ENCODE data around the gene MRE11.

MRE11 gene

GRCh38 chr11:94469416-94469815, 24.2 kb downstream of the MRE11 start:
- Histone ChIP-seq H2AFZ (ENCODE audit: low read length) (no peak overlapping the region), H3K9ac (ENCODE audit: low read depth, low read length, poor library complexity) (no peak overlapping the region), H2BK120ac (ENCODE audit: low read depth, low read length) (no peak overlapping the region), H2BK12ac (ENCODE audit: low read length) (no peak overlapping the region), H3K4ac (ENCODE audit: low read length) (no peak overlapping the region), H3K27me3 (ENCODE audit: control insufficient read depth in 3 of 3, insufficient read depth in 3 of 3, low read depth in 1 of 3, low read length in 3 of 3) (no peaks in the 10 kb centered on the region), H3K18ac (ENCODE audit: low read length) (no peak overlapping the region), H3K79me1 (ENCODE audit: low read depth, low read length) (no peaks in the 10 kb centered on the region), H4K8ac (ENCODE audit: low read depth, low read length) (no peak overlapping the region), H3K36me3 (replicated peaks in 1 of 2; ENCODE audit: control insufficient read depth in 2 of 2, insufficient read depth in 2 of 2, low read length in 2 of 2) (peaks cover 3 to 94% of the 10 kb centered on the region in 2 donors), H3K9me3 (replicated peaks in 1 of 2; ENCODE audit: control insufficient read depth in 2 of 2, insufficient read depth in 1 of 2, low read depth in 1 of 2, low read length in 2 of 2) (no peaks in the 10 kb centered on the region), H3K23ac (ENCODE audit: low read depth, low read length, poor library complexity) (no peak overlapping the region), H2BK5ac (ENCODE audit: low read length) (no peak overlapping the region), H3K4me1 (ENCODE audit: control insufficient read depth in 2 of 2, insufficient read depth in 1 of 2, low read depth in 1 of 2, low read length in 2 of 2) (no peaks in the 10 kb centered on the region), H3K4me3 (ENCODE audit: low read length in 2 of 2) (no peak overlapping the region), H2AK5ac (ENCODE audit: low read depth, low read length) (no peak overlapping the region), H3K14ac (ENCODE audit: low read length) (no peak overlapping the region), H4K91ac (ENCODE audit: low read depth, low read length, poor library complexity) (no peak overlapping the region), H3K27ac (replicated peaks; ENCODE audit: low read length) (no peak overlapping the region), H3K4me2 (ENCODE audit: insufficient read depth, low read length, poor library complexity, severe bottlenecking) (no peak overlapping the region), H2BK15ac (ENCODE audit: low read length) (no peak overlapping the region)
- DNase-seq (ENCODE audit: low spot score): no peak
- WGBS, 2 donors (ENCODE audit: extremely low coverage in 2 of 2, insufficient read length in 2 of 2, insufficient replicate concordance in 1 of 2): no CpG with 5 or more reads among the region's 2 CpGs

- no peaks in the 10 kb centered on the region for H3K9me3 ChIP-seq (replicated peaks in 1 of 2; ENCODE audit: control insufficient read depth in 2 of 2, insufficient read depth in 1 of 2, low read depth in 1 of 2, low read length in 2 of 2)
- H3K23ac ChIP-seq (ENCODE audit: low read depth, low read length, poor library complexity): no peak overlapping the region
- H3K9ac ChIP-seq (ENCODE audit: low read depth, low read length, poor library complexity): no peak overlapping the region
- H3K27ac ChIP-seq (replicated peaks; ENCODE audit: low read length): no peak overlapping the region
- no peak overlapping the region for H2BK12ac ChIP-seq (ENCODE audit: low read length)
- H3K36me3 ChIP-seq (replicated peaks in 1 of 2; ENCODE audit: control insufficient read depth in 2 of 2, insufficient read depth in 2 of 2, low read length in 2 of 2): peaks cover 3 to 77% of the 10 kb centered on the region in 2 donors
- H2BK15ac ChIP-seq (ENCODE audit: low read length): no peak overlapping the region
- H2BK5ac ChIP-seq (ENCODE audit: low read length): no peak overlapping the region
- no peak overlapping the region for H2AK5ac ChIP-seq (ENCODE audit: low read depth, low read length)
- H4K91ac ChIP-seq (ENCODE audit: low read depth, low read length, poor library complexity): no peak overlapping the region
- H3K4me1 ChIP-seq (ENCODE audit: control insufficient read depth in 2 of 2, insufficient read depth in 1 of 2, low read depth in 1 of 2, low read length in 2 of 2): no peaks in the 10 kb centered on the region
- H3K18ac ChIP-seq (ENCODE audit: low read length): no peak overlapping the region
- no peak for DNase-seq (ENCODE audit: low spot score)
- H4K8ac ChIP-seq (ENCODE audit: low read depth, low read length): no peak overlapping the region
- H3K4me2 ChIP-seq (ENCODE audit: insufficient read depth, low read length, poor library complexity, severe bottlenecking): no peak overlapping the region
- no peak overlapping the region for H3K4me3 ChIP-seq (ENCODE audit: low read length in 2 of 2)
- no peak overlapping the region for H3K14ac ChIP-seq (ENCODE audit: low read length)
- no peaks in the 10 kb centered on the region for H3K79me1 ChIP-seq (ENCODE audit: low read depth, low read length)
- no CpG with 5 or more reads among the region's 2 CpGs for WGBS, 2 donors (ENCODE audit: extremely low coverage in 2 of 2, insufficient read length in 2 of 2, insufficient replicate concordance in 1 of 2)
- no peak overlapping the region for H2BK120ac ChIP-seq (ENCODE audit: low read depth, low read length)
- H3K27me3 ChIP-seq (ENCODE audit: control insufficient read depth in 3 of 3, insufficient read depth in 3 of 3, low read depth in 1 of 3, low read length in 3 of 3): no peaks in the 10 kb centered on the region
- no peak overlapping the region for H3K4ac ChIP-seq (ENCODE audit: low read length)
- H2AFZ ChIP-seq (ENCODE audit: low read length): no peak overlapping the region
Observed at GRCh38 chr11:94459576-94459975, 34.1 kb downstream of the MRE11 start.

GRCh38 chr11:94457118-94458029, 36.3 kb downstream of the MRE11 start:
- no peak overlapping the region for H3K18ac ChIP-seq (ENCODE audit: low read length)
- no peaks in the 10 kb centered on the region for H3K4me1 ChIP-seq (ENCODE audit: control insufficient read depth in 2 of 2, insufficient read depth in 1 of 2, low read depth in 1 of 2, low read length in 2 of 2)
- no peak overlapping the region for H2AK5ac ChIP-seq (ENCODE audit: low read depth, low read length)
- H3K4me2 ChIP-seq (ENCODE audit: insufficient read depth, low read length, poor library complexity, severe bottlenecking): no peak overlapping the region
- H3K79me1 ChIP-seq (ENCODE audit: low read depth, low read length): no peaks in the 10 kb centered on the region
- H3K14ac ChIP-seq (ENCODE audit: low read length): no peak overlapping the region
- no peak overlapping the region for H3K27ac ChIP-seq (replicated peaks; ENCODE audit: low read length)
- H2BK12ac ChIP-seq (ENCODE audit: low read length): no peak overlapping the region
- no peak for DNase-seq (ENCODE audit: low spot score)
- H4K91ac ChIP-seq (ENCODE audit: low read depth, low read length, poor library complexity): no peak overlapping the region
- no peak overlapping the region for H2AFZ ChIP-seq (ENCODE audit: low read length)
- no peak overlapping the region for H2BK15ac ChIP-seq (ENCODE audit: low read length)
- WGBS, 2 donors (ENCODE audit: extremely low coverage in 2 of 2, insufficient read length in 2 of 2, insufficient replicate concordance in 1 of 2): no CpG with 5 or more reads among the region's 4 CpGs
- H3K9me3 ChIP-seq (replicated peaks in 1 of 2; ENCODE audit: control insufficient read depth in 2 of 2, insufficient read depth in 1 of 2, low read depth in 1 of 2, low read length in 2 of 2): no peaks in the 10 kb centered on the region
- no peak overlapping the region for H3K4ac ChIP-seq (ENCODE audit: low read length)
- H2BK120ac ChIP-seq (ENCODE audit: low read depth, low read length): no peak overlapping the region
- no peak overlapping the region for H4K8ac ChIP-seq (ENCODE audit: low read depth, low read length)
- H3K4me3 ChIP-seq (ENCODE audit: low read length in 2 of 2): no peak overlapping the region
- peaks cover 3 to 79% of the 10 kb centered on the region in 2 donors for H3K36me3 ChIP-seq (replicated peaks in 1 of 2; ENCODE audit: control insufficient read depth in 2 of 2, insufficient read depth in 2 of 2, low read length in 2 of 2)
- no peak overlapping the region for H3K9ac ChIP-seq (ENCODE audit: low read depth, low read length, poor library complexity)
- H2BK5ac ChIP-seq (ENCODE audit: low read length): no peak overlapping the region
- no peak overlapping the region for H3K23ac ChIP-seq (ENCODE audit: low read depth, low read length, poor library complexity)
- no peaks in the 10 kb centered on the region for H3K27me3 ChIP-seq (ENCODE audit: control insufficient read depth in 3 of 3, insufficient read depth in 3 of 3, low read depth in 1 of 3, low read length in 3 of 3)

GRCh38 chr11:94455861-94456260, 37.8 kb downstream of the MRE11 start:
- Histone ChIP-seq H4K8ac (ENCODE audit: low read depth, low read length) (no peak overlapping the region), H3K4ac (ENCODE audit: low read length) (no peak overlapping the region), H3K14ac (ENCODE audit: low read length) (no peak overlapping the region), H2BK120ac (ENCODE audit: low read depth, low read length) (no peak overlapping the region), H2BK12ac (ENCODE audit: low read length) (no peak overlapping the region), H3K27ac (replicated peaks; ENCODE audit: low read length) (no peak overlapping the region), H3K4me3 (ENCODE audit: low read length in 2 of 2) (no peak overlapping the region), H3K4me1 (ENCODE audit: control insufficient read depth in 2 of 2, insufficient read depth in 1 of 2, low read depth in 1 of 2, low read length in 2 of 2) (no peaks in the 10 kb centered on the region), H3K27me3 (ENCODE audit: control insufficient read depth in 3 of 3, insufficient read depth in 3 of 3, low read depth in 1 of 3, low read length in 3 of 3) (no peaks in the 10 kb centered on the region), H3K9ac (ENCODE audit: low read depth, low read length, poor library complexity) (no peak overlapping the region), H3K23ac (ENCODE audit: low read depth, low read length, poor library complexity) (no peak overlapping the region), H2BK5ac (ENCODE audit: low read length) (no peak overlapping the region), H4K91ac (ENCODE audit: low read depth, low read length, poor library complexity) (no peak overlapping the region), H2AK5ac (ENCODE audit: low read depth, low read length) (no peak overlapping the region), H2BK15ac (ENCODE audit: low read length) (no peak overlapping the region), H3K9me3 (replicated peaks in 1 of 2; ENCODE audit: control insufficient read depth in 2 of 2, insufficient read depth in 1 of 2, low read depth in 1 of 2, low read length in 2 of 2) (no peaks in the 10 kb centered on the region), H2AFZ (ENCODE audit: low read length) (no peak overlapping the region), H3K79me1 (ENCODE audit: low read depth, low read length) (no peaks in the 10 kb centered on the region), H3K36me3 (replicated peaks in 1 of 2; ENCODE audit: control insufficient read depth in 2 of 2, insufficient read depth in 2 of 2, low read length in 2 of 2) (peaks cover 3 to 71% of the 10 kb centered on the region in 2 donors), H3K4me2 (ENCODE audit: insufficient read depth, low read length, poor library complexity, severe bottlenecking) (no peak overlapping the region), H3K18ac (ENCODE audit: low read length) (no peak overlapping the region)
- no peak for DNase-seq (ENCODE audit: low spot score)
- WGBS, 2 donors (ENCODE audit: extremely low coverage in 2 of 2, insufficient read length in 2 of 2, insufficient replicate concordance in 1 of 2): no CpG with 5 or more reads among the region's 1 CpG
